Ovary (tissue), 3 donors: ENCODE results near the gene BCORL1.

Experiments
- CTCF ChIP-seq, 3 donors: fragments of 450-650 bp in 2 of 3; fragments of 200-600 bp in 1 of 3; IDR thresholded peaks; one replicate each; pipeline versions ENCODE4 v1.5.1 to v1.8.0; 2016 to 2022; ENCODE audit warnings: antibody characterized with exemption in 3 of 3, mild to moderate bottlenecking in 1 of 3
- EP300 ChIP-seq: sonication (generic); formaldehyde crosslinking; IDR thresholded peaks from one replicate; pipeline ENCODE4 v1.6.1; 2017; ENCODE audit warnings: antibody characterized with exemption
- POLR2A ChIP-seq: fragments of 450-650 bp; IDR thresholded peaks from one replicate; pipeline ENCODE4 v1.6.1; 2017; ENCODE audit warnings: antibody characterized with exemption, mild to moderate bottlenecking, moderate library complexity
- donor health status: DM: no; HTN: no; CAD: no.

DNA sequence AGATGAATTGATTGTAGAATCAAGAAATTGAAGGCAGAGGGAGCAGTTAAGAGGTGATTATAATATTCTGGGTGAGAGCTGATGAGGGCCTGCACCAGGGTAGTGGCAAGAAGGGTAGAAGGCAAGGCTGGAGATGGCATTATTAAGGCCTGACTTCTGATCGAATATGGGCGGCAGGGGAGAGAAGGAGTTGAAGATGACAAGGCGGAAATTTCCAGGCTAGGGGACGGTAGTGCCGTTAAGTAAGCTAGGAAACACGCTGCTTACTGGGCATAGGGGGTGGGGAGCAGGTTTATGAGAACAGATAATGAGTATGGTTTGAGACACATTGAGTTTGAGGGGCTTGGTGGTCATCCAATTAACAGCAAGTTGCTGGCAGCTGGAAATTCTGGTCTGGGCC, 19.5 kb downstream of the BCORL1 start:
- no peak for TF ChIP-seq CTCF (IDR thresholded peaks at IDR 0.05)
- no peak for TF ChIP-seq EP300
- no peak for TF ChIP-seq POLR2A
